GM18909 (cell line): Measurements from ENCODE around the gene SORBS1.

Experiments
- ATAC-seq: cut with Tn5 transposase; IDR thresholded peaks from one replicate; pipeline ENCODE4 v1.9.1; 2021; ENCODE audit warnings: mild to moderate bottlenecking; ENCODE audit not compliant: unreplicated experiment, poor library complexity

The SORBS1 gene

DNA sequence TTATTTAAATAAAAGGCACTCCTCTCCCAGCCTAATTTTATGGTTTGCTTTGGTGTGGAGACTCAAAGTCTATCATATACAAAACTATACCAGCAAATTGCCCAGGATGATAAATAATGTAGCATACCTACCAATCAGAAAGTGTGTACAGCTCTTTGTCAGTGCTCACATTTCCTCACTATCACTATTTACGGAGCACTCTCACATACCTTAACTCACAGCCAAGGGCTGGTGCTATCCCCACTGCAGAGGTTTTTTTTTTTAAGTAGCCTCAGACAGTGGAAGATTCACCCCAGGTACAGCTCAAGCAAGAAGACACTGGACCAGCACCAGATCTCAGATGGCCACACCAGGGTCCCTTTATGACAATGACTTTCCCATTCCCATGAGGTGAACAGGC is 272.9 kb downstream of the SORBS1 start:
- ATAC-seq: no peak

DNA sequence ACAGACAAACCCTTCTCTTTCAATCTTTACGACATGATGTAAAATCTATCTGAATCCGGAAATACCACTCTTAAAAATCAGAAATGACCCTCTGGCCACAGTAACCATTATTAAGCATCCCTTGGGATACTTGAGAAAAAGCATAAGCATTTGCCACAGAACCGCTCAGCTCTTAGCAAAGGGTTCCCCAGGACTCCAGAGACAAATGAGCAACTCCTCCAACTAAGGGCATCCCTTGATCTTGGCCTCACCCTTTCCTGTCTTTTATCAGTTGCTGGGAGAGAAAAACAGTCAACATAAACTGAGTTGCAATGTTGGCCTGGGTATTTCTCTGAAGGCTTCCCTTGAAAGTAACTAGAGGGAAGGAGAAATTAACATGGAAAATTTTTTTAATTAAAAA is 273.9 kb downstream of the SORBS1 start:
- ATAC-seq: no peak

DNA sequence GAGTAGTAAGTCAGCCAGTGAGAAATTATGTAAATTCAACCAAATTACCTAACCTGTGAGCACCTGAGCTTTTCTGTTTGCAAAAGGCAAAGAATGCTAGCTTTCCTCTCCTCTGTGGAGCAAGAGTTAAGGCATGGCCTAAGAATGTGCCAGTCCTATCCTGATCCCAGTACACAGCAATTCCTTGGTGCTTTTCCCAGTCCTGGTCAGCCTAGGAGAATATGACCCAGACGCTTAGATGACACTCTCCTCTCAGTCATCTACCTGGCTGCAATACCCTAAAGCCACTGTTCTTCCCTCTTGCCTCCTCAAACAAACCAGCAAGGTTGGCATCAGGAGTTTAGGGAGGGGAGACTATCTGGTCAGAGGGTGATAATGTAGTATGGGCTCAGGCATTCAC is 274.5 kb downstream of the SORBS1 start:
- no peak for ATAC-seq

DNA sequence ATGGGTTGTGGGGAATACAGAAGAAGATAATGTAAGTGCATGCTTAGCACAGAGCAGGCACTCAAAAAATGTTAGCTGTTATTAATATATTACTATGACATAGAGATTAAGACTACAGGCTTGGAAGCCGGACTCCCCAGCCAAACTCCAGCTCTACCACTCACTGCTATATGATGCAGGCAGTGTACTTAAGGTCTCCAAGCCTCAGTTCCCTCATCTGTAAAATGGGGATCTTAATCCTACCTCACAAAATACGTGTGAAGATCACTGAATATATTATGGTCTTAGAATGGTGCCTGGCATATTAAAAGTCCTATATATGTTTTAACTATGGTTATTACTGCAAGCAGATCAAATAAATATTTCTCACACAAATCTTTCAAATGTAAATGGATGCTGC is 275.6 kb downstream of the SORBS1 start:
- no peak for ATAC-seq

DNA sequence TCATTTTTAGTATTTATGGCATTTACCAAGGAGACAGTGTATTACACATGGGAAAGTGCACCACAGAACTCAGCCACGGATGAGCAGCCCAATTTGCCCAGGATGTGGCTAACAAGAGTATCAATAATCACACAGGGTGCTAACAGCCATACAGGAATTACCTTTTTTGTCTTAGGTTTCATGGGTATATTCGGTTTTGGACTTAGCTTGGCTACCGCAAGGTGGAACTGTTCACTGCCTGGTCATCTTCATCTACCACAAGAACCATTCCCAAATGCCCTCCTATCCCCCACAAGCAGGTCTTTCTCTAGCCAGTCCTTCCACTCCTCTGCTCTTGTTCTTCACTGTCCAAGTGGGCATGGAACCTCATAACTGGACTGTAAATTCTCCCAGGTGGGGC is 276.4 kb downstream of the SORBS1 start:
- no peak for ATAC-seq

DNA sequence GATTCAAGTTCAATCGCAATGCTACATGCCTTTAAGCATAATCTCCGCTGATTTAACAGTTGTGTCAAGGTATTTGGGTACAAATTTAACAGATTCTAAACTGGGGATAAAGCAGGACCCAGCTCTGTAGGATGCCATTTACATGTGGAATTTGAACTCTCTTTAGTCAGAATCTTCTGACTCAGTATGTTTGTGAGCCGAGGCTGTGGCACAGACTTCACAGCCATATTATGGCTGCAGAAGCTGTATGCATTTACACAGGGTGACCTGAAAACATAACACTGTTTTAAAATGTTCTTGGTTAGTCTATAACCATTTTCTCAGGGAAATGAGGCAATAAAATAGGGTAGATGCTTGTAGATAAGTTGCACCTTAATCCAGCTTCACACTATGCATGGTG is 279.1 kb downstream of the SORBS1 start:
- ATAC-seq: no peak

DNA sequence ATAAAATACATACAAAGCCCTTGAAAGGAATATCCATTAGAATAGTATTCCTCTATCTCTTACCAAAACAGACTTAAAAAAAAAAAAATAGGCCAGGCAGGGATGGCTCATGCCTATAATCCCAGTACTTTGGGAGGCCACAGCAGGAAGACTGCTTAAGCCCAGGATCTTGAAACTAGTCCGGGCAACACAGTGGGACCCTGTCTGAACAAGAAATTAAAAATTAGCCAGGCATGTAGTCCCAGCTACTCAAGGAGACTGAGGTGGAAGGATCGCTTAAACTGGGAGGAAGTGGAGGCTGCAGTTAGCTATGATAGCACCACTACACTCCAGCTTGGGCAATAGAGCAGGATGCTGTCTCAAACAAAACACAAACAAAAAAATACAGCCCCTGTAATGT is 280.0 kb downstream of the SORBS1 start:
- no peak for ATAC-seq

DNA sequence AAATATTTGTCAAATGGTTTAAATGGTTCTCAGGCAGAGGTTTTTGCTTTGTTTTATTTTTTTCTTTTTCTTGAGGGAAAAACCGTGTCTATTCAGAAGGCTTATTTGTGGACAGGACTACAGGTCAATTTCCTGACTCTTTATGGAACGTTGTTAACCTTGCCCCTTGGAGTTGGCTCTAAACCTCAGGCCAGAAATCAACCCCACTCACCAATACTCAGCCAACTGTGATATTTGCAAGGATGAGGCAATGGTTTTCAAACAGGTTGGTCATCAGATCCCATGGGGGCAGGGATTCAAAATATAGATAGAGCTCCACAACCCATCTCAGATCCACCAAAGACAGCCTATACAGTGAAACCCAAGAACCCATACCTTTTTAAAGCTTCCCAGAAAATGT is 280.5 kb downstream of the SORBS1 start:
- ATAC-seq: no peak

DNA sequence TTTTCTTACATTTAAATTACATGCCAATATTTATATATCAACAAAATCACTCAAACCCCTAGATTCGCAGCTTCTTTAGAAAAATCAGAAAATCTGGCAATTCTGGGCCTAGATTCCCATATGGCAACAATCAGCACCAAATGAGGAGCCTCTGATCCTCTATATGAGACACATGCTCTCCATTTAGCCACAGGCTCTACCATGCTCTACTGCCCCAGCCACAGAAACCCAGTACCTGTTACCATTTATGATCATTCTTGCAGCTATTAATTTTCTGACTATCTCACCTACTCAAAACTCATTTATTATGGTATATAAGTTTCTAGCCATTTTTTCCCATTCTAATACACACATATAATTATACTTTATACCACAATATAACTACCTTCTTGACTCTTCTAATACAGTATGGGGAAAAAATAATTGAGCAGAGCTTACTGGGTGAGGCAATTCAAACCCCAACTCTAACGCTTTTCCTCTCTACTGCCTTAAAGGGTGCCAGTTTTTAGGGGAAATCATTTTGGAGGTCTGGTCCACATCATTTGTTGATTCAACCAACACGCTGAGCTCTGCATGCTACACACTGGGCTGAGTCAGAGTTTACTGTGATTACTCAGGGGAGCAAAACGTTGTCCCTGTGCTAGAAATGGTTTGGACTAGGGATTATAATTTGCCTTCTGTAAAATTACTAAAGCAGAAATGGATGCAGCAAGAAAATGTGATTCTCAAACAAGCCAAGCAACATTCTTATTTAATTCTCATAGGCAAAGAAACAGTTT is 281.9 kb downstream of the SORBS1 start:
- ATAC-seq: peak; percentile 40

DNA sequence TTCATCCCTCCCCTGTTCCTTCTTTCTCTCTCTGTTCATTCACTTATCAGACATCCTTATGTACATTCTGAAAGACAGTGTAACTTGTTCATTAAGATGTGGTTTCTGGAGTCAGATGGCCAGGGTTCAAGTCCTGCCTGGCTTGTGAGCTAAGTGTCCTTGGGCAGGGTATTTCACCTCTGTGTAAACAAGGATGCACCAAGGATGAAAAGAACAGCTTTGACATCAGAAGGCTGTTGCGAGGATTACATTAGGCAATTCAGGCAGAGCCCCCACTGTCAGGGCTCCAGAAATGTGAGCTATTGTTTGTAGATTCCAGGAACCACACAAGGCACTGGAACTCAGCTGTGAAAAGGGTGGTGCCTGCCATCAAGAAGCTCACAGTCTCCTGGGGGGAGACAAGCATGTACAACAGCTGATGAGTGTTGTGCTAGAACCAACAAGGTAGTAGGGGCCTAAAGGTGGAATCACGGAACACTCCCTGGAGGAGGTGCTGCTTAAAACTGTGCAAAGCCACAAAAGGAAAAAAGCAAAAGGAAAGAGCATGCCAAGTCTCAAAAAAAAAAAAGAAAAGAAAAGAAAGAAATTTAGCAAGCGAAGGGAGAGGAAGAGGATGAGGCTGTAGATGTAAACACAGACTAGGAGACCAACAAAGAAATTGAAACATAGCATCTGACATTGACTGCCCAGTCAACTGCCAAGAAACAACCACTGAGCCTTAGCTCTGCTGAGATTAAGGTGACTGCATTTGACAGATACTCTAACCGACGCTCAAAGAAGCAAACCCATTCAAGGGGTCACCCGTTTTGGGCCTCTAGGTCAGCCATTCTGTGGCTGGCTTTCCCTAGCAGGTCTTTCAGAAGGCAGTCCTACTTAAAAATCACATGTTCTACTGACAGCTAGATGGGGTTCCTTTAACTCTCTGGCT is 282.8 kb downstream of the SORBS1 start:
- ATAC-seq: no peak

DNA sequence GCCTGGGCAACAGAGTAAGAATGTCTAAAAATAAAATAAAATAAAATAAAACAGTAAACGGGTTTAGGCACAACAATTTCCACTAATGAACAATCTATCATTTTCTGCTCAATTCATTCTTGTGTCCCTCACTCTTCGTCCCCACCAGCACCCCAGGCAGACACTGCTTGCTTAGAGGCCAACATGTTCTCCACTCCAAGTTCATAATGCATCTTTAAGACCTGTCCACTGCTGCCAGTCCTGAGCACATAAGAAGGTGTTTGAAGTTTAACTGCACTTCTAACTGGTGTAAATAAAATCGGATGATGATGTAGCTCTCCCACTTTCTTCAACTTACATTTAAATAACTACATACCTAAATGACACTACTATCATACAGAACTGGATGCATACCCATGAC is 283.6 kb downstream of the SORBS1 start:
- no peak for ATAC-seq

DNA sequence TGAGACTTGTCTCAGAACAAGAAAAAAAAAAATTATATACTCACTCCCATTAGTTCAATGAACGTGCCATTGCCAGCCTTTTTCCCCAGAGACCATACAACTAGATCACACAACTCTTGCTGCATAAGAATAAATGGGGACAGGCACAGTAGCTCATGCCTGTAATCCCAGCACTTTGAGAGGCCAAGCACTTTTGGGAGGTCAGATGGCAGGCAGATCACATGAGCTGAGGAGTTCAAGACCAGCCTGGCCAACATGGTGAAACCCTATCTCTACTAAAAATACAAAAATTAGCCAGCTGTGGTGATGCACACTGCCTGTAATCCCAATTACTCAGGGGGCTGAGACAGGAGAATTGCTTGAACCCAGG is 284.0 kb downstream of the SORBS1 start:
- no peak for ATAC-seq

DNA sequence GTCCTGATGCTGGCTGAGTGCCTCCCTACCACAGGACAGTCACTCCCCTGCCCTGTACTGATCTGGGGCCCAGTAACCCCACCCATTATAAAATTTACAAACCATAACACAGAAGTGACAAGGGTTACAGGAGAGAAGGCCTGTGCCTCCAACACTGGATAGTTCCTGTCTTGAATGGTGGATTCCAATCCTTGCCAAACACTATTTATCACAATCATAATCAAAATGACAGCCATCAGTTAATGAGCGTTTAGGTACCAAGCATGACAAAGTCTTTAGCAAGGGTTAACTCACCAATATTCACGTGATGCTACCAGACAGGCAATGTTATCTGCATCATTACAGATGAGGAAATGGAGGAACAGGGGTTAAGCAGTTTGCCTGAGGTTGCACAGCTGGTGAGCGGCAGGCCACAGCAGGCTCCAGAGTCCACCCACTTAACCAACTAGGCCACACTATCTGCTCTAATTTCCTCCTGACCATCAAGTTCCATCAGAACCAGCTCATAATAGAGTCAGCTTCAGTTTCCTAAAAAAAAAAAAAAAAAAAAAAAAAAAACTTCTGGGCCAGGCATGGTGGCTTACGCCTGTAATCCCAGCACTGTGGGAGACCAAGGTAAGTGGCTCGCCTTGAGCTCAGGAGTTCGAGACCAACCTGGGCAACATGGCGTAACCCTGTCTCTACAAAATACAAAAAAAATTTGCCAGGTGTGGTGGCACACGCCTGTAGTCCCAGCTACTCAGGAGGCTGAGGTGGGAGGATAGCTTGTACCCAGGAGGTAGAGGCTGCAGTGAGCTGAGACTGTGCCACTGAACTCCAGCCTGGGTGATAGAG is 284.6 kb downstream of the SORBS1 start:
- ATAC-seq: no peak

DNA sequence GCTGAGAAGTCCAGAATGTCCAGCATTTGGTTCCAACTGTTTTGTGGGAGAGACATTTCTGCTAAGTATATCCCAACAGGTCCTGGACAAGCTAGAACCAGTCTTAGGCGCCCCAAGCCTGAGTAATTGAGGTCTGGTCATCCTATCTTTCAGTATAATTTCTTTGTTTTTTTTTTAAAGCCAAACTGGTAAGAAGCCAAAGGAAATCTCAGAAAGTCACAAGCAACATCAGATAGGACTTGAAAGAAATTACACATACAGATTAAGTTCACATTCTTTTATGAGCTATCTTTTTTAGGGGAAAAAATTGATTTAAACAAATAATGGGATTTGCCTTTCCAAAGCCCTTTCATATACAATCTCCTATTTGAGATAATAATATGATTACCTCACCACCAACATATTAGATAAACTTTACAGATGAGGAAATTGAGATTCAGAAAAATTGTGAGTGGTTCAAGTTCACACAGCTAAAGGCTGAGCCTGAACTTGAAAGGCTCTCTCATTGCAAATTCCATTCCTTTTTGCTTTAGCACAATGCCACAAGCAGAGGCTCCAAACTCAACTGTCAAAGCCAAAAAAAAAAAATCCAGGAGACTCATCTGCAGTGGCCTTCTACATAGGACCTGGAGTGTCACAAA is 285.3 kb downstream of the SORBS1 start:
- no peak for ATAC-seq

DNA sequence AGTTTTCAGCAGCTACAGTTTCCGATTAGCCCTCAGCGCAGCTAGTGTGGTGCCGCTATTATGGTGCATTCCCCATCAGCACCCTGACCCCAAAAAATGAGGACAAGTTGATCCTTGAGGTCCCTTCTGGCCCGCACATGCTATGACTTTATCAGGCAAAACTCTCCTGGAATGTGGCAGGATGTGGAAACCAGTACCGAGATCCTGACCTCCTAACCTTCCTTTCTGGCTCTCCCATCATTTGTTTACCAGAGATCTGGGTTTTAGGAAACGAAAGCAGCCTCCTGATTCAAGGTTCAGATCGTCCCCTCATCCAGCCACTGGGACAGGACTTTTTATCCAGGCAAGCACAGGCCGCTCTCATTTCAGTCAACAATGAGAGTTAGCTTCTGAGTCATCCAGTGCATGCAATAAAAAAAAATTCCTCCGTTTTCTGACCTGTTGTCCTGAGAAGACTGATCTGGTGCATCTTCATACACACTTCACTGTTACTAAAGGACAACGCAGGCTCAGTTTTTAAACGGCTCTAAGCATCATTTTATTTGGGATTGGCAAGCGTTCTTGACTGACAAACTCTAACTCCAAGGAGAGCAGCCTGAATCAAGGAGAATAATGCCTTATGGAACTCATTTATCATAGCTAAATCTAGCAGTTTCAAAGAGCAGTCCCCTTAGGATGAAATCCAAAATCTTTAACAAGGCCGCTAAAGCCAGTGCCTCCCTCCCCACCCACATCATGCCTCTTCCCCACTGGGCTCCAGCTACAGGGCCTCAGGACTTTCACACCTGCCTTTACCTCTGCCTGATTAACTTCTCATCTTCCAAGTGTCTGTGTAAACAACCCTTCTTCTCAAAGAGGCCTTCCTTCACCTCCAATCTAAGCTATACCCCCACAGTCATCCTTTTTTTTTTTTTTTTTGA is 287.5 kb downstream of the SORBS1 start:
- no peak for ATAC-seq

DNA sequence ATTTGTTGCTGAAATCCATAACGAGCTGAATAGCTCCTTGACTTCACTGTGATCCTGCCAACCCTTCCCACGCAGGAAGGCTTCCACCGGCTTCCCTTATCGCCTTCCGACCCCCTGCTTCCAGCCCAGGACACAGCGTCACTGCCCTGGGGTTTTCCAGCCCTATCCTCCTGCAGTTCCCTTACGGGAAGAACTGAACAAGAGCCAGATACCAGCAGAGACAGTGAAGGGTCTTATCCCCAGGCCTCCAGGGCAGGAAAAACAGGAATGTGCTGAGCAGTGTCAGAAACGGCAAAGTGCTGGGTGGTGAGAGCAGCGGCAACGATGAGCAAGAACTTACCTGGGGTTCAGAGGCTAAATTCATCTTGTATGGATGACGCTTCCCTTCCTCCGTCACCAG is 292.7 kb downstream of the SORBS1 start:
- ATAC-seq: no peak

DNA sequence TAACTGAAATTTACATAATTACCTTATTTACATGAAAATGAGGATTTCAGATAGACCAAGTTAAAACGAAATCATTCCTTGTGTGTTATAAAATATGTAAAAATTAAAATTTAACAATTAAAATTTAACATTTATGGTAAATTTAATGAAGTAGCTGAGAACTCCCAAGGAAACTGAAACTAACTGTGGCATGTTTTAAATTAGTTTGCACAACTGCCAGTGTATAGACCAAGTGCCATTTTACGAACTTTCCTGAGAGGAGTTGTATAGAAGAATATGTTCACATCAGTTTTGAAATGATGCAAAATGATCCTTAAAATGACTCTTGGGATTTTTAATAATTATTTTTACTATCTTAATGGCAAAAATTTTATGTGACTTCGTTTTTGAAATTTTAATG is 293.9 kb downstream of the SORBS1 start:
- ATAC-seq: no peak

DNA sequence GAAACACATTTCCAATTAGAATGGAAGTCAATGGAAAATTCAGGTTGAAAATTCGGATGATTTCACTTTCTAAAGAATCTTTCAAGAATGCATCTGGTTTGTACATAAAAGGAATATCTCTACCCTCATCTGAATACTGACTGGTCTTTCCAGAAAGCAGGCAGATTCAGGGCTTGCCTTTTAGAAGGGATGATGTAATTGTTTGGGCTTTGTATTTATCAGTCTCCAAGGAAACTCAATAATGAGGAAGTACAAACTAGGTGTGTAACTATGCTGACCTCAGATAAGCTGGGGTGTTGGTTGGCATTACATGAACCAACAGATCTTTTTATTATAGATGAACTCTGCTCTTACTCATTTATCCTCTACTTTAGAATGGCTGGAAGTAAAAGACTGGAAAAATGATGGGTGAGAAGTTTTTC is 294.5 kb downstream of the SORBS1 start:
- ATAC-seq: peak; percentile 93

DNA sequence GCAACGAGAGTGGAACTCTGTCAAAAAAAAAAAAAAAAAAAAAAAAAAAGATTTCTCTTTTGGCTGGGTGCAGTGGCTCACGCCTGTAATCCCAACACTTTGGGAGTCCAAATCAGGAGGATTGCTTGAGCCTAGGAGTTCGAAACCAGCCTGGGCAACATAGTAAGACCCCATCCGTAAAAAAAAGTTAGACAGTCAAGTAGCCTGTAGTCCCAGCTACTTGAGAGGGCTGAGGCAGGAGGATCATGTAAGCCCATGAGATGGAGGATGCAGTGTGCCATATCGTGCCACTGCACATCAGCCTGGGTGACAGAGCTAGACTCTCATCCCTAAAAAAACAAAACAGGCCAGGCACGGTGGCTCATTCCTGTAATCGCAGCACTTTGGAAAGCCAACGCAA is 295.6 kb downstream of the SORBS1 start:
- ATAC-seq: no peak
